ENCODE data around the gene HADHB.
"Not testable (repeated sequence)": the region's sequence is repeated elsewhere in the genome, so short reads cannot be mapped to it uniquely, and the experiment has no call there.

DNA sequence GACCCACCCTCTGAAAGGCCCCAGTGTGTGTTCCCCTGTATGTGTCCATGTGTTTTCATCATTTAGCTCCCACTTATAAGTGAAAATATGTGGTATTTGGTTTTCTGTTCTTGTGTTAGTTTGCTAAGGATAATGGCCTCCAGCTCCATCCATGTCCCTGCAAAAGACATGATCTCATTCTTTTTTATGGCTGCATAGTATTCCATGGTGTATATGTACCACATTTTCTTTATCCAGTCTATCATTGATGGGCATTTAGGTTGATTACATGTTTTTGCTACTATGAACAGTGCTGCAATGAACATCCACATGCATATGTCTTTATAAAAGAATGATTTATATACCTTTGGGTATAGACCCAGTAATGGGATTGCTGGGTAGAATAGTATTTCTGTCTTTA is 79.7 kb downstream of the HADHB start:
- TF ChIP-seq, protein P1, sequence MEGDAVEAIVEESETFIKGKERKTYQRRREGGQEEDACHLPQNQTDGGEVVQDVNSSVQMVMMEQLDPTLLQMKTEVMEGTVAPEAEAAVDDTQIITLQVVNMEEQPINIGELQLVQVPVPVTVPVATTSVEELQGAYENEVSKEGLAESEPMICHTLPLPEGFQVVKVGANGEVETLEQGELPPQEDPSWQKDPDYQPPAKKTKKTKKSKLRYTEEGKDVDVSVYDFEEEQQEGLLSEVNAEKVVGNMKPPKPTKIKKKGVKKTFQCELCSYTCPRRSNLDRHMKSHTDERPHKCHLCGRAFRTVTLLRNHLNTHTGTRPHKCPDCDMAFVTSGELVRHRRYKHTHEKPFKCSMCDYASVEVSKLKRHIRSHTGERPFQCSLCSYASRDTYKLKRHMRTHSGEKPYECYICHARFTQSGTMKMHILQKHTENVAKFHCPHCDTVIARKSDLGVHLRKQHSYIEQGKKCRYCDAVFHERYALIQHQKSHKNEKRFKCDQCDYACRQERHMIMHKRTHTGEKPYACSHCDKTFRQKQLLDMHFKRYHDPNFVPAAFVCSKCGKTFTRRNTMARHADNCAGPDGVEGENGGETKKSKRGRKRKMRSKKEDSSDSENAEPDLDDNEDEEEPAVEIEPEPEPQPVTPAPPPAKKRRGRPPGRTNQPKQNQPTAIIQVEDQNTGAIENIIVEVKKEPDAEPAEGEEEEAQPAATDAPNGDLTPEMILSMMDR (IDR thresholded peaks at IDR 0.05) = not testable (repeated sequence)
- TF ChIP-seq POLR2A (IDR thresholded peaks at IDR 0.05) = not testable (repeated sequence)

Measured in testis (tissue), 2 donors.